GM23338 (cell line): ENCODE measurements around the gene RNF207. TPM values are rescaled to one million over a fixed set of nuclear protein-coding genes. Genes with fewer than 3 reads are reported as not detected.

Experiments
- ATAC-seq: fragments of 200-7000 bp; cut with Tn5 transposase; 3 replicates; pipeline ENCODE4 v1.9.1; 2020
- DNase-seq: peaks from one replicate; pipeline ENCODE4 v3.0.0-alpha.2; 2015; ENCODE audit warnings: low spot score
- H2AFZ ChIP-seq: fragments of 200-600 bp; sonication (generic); 2 replicates; pipeline ENCODE4 v1.8.0; 2016; ENCODE audit warnings: antibody characterized with exemption, mild to moderate bottlenecking, moderate library complexity
- H3F3A ChIP-seq: fragments of 200-600 bp; sonication (generic); replicated peaks from 2 replicates; pipeline ENCODE4 v1.8.0; 2017; ENCODE audit warnings: antibody characterized with exemption, mixed run types, low read depth
- H3K27ac ChIP-seq: fragments of 200-600 bp; sonication (generic); 2 replicates; pipeline ENCODE4 v1.6.1; 2016; ENCODE audit warnings: low read depth
- H3K27me3 ChIP-seq: fragments of 200-600 bp; sonication (generic); 2 replicates; pipeline ENCODE4 v1.8.0; 2016; ENCODE audit warnings: mild to moderate bottlenecking, mixed run types, moderate library complexity; ENCODE audit not compliant: insufficient read depth
- H3K36me3 ChIP-seq: fragments of 200-600 bp; sonication (generic); 2 replicates; pipeline ENCODE4 v1.8.0; 2016; ENCODE audit warnings: mild to moderate bottlenecking; ENCODE audit not compliant: insufficient read depth
- H3K4me1 ChIP-seq: fragments of 200-600 bp; sonication (generic); 2 replicates; pipeline ENCODE4 v1.8.0; 2016; ENCODE audit warnings: mild to moderate bottlenecking, moderate library complexity; ENCODE audit not compliant: insufficient read depth
- H3K4me2 ChIP-seq: fragments of 200-600 bp; sonication (generic); 2 replicates; pipeline ENCODE4 v1.7.1; 2017; ENCODE audit warnings: mixed run types
- H3K4me3 ChIP-seq: fragments of 200-600 bp; sonication (generic); 2 replicates; pipeline ENCODE4 v1.6.1; 2016; ENCODE audit warnings: mixed run types
- H3K79me2 ChIP-seq: fragments of 200-600 bp; sonication (generic); replicated peaks from 2 replicates; pipeline ENCODE4 v1.8.0; 2017; ENCODE audit warnings: mild to moderate bottlenecking; ENCODE audit not compliant: insufficient read depth
- H3K9me2 ChIP-seq: fragments of 200-600 bp; sonication (generic); 2 replicates; pipeline ENCODE4 v1.8.0; 2017; ENCODE audit not compliant: insufficient read depth
- H4K20me1 ChIP-seq: fragments of 200-600 bp; sonication (generic); replicated peaks from 2 replicates; pipeline ENCODE4 v1.8.0; 2017; ENCODE audit warnings: mild to moderate bottlenecking; ENCODE audit not compliant: insufficient read depth
- H3K27ac Mint-ChIP-seq: 2 replicates; pipeline ENCODE4 v1.8.0; 2020; ENCODE audit warnings: inconsistent platforms, mild to moderate bottlenecking, moderate library complexity, mixed read lengths
- H3K27me3 Mint-ChIP-seq: 3 replicates; pipeline ENCODE4 v1.8.0; 2022; ENCODE audit warnings: low read depth, mild to moderate bottlenecking, moderate library complexity, mixed read lengths, inconsistent platforms; ENCODE audit not compliant: insufficient read depth, poor library complexity
- H3K36me3 Mint-ChIP-seq: 3 replicates; pipeline ENCODE4 v1.8.0; 2021; ENCODE audit warnings: low read depth, mild to moderate bottlenecking, inconsistent platforms, moderate library complexity, mixed read lengths
- H3K4me1 Mint-ChIP-seq: 3 replicates; pipeline ENCODE4 v1.8.0; 2020; ENCODE audit warnings: mild to moderate bottlenecking, inconsistent platforms, mixed read lengths
- H3K4me3 Mint-ChIP-seq: 3 replicates; pipeline ENCODE4 v1.8.0; 2021; ENCODE audit warnings: moderate library complexity, mild to moderate bottlenecking, inconsistent platforms, mixed read lengths
- H3K9me3 Mint-ChIP-seq: 3 replicates; pipeline ENCODE4 v1.8.0; 2020; ENCODE audit warnings: moderate library complexity, mild to moderate bottlenecking, inconsistent platforms, mixed read lengths
- EZH2 ChIP-seq: fragments of 200-600 bp; sonication (generic); IDR thresholded peaks from one replicate; pipeline ENCODE4 v1.8.0; 2017; ENCODE audit warnings: antibody characterized with exemption, mild to moderate bottlenecking, low read depth; ENCODE audit not compliant: unreplicated experiment
- REST ChIP-seq: IDR thresholded peaks from one replicate; pipeline ENCODE4 v1.6.1; 2018; ENCODE audit warnings: antibody characterized with exemption; ENCODE audit not compliant: unreplicated experiment
- STAT1 ChIP-seq: IDR thresholded peaks from one replicate; pipeline ENCODE4 v1.6.1; 2016; ENCODE audit warnings: antibody characterized with exemption; ENCODE audit not compliant: unreplicated experiment
- ZNF331 ChIP-seq: fragments of 250-450 bp; sonication (Bioruptor Pico); IDR thresholded peaks from 2 replicates; pipeline ENCODE4 v1.5.0; 2020; ENCODE audit warnings: low read depth, mild to moderate bottlenecking, moderate library complexity
- polyA plus RNA-seq: library from polyadenylated mRNA; unstranded; fragments of >200 nt; fragmentation: Nextera tagmentation; extraction: Ambion mirVana; gene quantifications from 2 replicates; pipeline ENCODE4 v1.2.1, GENCODE V29; 2016
- total RNA-seq: library from RNA; depleted of rRNA; stranded (reverse); fragments of >200 nt; shearing (Covaris generic); gene quantifications from 2 replicates; pipeline ENCODE4 v1.2.3, GENCODE V29; 2014
- TF ChIP-seq, protein P1 (sequence below), 2 experiments: fragments of 200-600 bp in 1 of 2; sonication (generic) in 1 of 2; conservative IDR thresholded peaks; 2 replicates each; pipeline versions ENCODE4 v1.5.1 to v1.6.1; 2016 to 2017; ENCODE audit warnings: antibody characterized with exemption in 2 of 2, low read depth in 2 of 2, mild to moderate bottlenecking in 2 of 2, moderate library complexity in 1 of 2
- TF ChIP-seq, protein P2 (sequence below): IDR thresholded peaks from 2 replicates; pipeline ENCODE4 v1.6.1; 2016; ENCODE audit warnings: antibody characterized with exemption

The RNF207 gene
- total and polyA plus RNA-seq, 2 experiments from 2014 or later, result 1.7 to 2.9 TPM

GRCh38 chr1:6241887-6242740, 36.2 kb downstream of the RNF207 start (continued):
- TF ChIP-seq REST (no peak), STAT1 (no peak), EZH2 (no peak)
- TF ChIP-seq, protein P1, sequence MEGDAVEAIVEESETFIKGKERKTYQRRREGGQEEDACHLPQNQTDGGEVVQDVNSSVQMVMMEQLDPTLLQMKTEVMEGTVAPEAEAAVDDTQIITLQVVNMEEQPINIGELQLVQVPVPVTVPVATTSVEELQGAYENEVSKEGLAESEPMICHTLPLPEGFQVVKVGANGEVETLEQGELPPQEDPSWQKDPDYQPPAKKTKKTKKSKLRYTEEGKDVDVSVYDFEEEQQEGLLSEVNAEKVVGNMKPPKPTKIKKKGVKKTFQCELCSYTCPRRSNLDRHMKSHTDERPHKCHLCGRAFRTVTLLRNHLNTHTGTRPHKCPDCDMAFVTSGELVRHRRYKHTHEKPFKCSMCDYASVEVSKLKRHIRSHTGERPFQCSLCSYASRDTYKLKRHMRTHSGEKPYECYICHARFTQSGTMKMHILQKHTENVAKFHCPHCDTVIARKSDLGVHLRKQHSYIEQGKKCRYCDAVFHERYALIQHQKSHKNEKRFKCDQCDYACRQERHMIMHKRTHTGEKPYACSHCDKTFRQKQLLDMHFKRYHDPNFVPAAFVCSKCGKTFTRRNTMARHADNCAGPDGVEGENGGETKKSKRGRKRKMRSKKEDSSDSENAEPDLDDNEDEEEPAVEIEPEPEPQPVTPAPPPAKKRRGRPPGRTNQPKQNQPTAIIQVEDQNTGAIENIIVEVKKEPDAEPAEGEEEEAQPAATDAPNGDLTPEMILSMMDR (conservative IDR thresholded peaks at IDR 0.05; ENCODE audit: low read depth in 2 of 2), result no peak

DNA sequence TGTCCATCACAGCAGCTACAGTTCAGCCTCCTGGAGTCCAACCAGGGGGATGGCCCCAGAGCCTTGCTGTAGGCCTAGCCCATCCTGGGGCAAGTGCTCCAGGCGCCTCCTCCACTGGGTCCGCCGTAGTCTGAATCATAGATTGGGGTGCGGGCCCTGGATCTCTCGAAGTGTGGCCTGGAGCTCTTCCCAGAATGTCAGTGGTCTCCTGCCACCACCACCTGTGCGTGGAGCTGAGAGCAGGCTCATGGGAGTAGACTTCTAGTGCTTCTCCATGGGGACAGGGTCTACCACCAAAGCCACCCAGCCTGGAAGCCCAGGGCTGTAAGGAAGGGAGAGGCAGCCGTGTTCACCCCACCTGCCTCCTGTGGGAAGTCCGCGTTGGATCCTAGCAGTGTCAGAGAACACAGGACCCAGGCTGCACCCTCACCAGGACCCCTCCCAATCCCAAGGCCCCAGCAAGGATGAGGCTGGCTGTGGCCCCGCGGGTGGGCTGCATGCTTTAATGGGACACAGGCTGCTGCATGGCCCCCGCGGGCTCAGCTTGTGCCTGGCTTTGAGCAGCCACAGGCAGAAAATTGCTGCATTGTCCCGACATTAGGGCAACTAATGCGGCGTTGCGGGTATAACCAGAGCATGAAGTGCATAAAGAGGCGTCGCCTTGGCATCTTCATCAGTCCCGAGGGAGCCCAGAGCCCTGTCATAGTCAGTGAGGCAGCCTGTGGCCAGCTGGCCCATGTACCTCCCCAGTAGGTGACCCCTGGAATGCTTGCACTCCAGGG, 37.3 kb downstream of the RNF207 start:
- TF ChIP-seq ZNF331 (CRISPR knock-in tag) (no peak), EZH2 (peak; percentile 38)
- TF ChIP-seq, protein P2, sequence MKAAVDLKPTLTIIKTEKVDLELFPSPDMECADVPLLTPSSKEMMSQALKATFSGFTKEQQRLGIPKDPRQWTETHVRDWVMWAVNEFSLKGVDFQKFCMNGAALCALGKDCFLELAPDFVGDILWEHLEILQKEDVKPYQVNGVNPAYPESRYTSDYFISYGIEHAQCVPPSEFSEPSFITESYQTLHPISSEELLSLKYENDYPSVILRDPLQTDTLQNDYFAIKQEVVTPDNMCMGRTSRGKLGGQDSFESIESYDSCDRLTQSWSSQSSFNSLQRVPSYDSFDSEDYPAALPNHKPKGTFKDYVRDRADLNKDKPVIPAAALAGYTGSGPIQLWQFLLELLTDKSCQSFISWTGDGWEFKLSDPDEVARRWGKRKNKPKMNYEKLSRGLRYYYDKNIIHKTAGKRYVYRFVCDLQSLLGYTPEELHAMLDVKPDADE, result no peak
- Mint-ChIP-seq H3K27ac (no peak overlapping the region), H3K4me1 (peaks cover 51% of the 10 kb centered on the region), H3K9me3 (no peaks in the 10 kb centered on the region), H3K4me3 (peak overlapping the region; percentile 82), H3K27me3 (peaks cover 42% of the 10 kb centered on the region), H3K36me3 (no peaks in the 10 kb centered on the region)
- Histone ChIP-seq H3F3A (peaks cover 28% of the 10 kb centered on the region), H3K4me1 (peaks cover 43% of the 10 kb centered on the region), H3K36me3 (no peaks in the 10 kb centered on the region), H3K27me3 (peaks cover 38% of the 10 kb centered on the region), H3K27ac (no peak overlapping the region), H4K20me1 (peaks cover 6% of the 10 kb centered on the region; the same call in 1 of the 2 replicates), H3K4me3 (peak overlapping the region; percentile 83), H3K79me2 (no peaks in the 10 kb centered on the region), H2AFZ (no peak overlapping the region), H3K4me2 (peak overlapping the region; percentile 98), H3K9me2 (no peaks in the 10 kb centered on the region)
- peak; percentile 64 for DNase-seq
- ATAC-seq, result no peak
